ENCODE data around the gene CELA2A. TPM values are rescaled to one million over a fixed set of nuclear protein-coding genes. Genes with fewer than 3 reads are reported as not detected.

The CELA2A gene
- total and polyA plus RNA-seq, 11 donors = 0.76 to 1.0 (median 0.84) TPM; not detected in 6

DNA sequence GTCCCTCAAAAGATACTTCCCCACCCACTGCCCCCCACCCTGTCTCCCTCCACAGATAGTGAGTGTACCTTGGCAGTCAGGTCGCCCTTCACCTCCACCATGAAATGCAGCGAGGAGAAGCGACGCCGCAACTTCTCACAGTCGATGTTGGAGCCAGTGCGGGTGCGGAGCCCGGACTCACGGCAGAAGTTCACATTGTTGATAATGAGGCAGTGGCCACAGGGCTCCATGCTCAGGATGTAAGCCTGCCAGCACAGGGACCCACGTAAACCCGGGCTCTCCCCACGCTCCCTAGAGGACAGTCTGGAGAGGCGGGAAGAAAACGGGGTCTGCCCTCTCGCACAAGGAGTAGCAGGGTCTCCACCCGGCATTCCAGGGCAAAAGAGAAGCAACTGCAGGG is 50.3 kb downstream of the CELA2A start:
- H3K27me3 ChIP-seq = no peaks in the 10 kb centered on the region
- H3K36me3 ChIP-seq = peaks cover 0 to 46% (median 32%) of the 10 kb centered on the region in 9 donors
- no peaks in the 10 kb centered on the region for H3K9me3 ChIP-seq
- WGBS, 4 donors = 90 to 95% (median 92%) methylated on average over 7 to 17 of the region's 17 CpGs
- ATAC-seq (peak in 1 of 4 donors; percentile 7), DNase-seq (no peak)
- no peak for TF ChIP-seq POLR2A (IDR thresholded peaks at IDR 0.05)
- TF ChIP-seq CTCF (IDR thresholded peaks at IDR 0.05) = no peak
- H3K4me1 ChIP-seq = peaks cover 0 to 23% (median 5%) of the 10 kb centered on the region in 12 donors
- no peak overlapping the region for H3K4me3 ChIP-seq
- peak overlapping the region in 1 of 12 donors; percentile 43 for H3K27ac ChIP-seq
- intact Hi-C loops (cut with DNase I) = loop anchor here in 4 of 10 donors (10.0 kb wide), 1 partner anchor 182 kb away; no protein-coding TSS in a partner anchor

DNA sequence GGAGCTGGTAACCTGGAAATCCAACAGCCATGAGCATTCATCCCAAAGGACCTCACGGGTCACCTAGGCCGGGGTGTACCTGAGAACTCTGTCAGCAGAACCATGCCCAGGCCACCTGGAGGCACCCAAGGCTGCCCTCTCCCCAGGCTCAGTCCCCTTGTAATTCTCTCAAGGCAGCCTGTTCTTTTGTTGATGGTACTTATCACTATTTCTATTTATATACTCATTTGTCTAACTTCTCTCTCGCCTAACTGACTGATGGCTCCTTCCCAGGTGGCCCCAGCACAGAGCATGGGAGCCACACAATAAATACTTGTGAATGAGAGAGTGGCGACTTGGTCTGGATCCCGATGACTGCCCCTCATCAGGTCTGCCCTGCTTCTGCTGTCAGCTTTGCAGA is 50.7 kb downstream of the CELA2A start:
- H3K36me3 ChIP-seq = peaks cover 0 to 51% (median 37%) of the 10 kb centered on the region in 9 donors
- H3K27me3 ChIP-seq = no peaks in the 10 kb centered on the region
- 65 to 72% (median 68%) methylated on average over 4 to 5 of the region's 5 CpGs for WGBS, 4 donors
- ATAC-seq (peak; percentile 48 to 77 (median 74)), DNase-seq (no peak)
- no peaks in the 10 kb centered on the region for H3K9me3 ChIP-seq
- intact Hi-C loops (cut with DNase I) = loop anchor here in 4 of 10 donors (10.0 kb wide), 1 partner anchor 182 kb away; no protein-coding TSS in a partner anchor
- peaks cover 0 to 23% (median 5%) of the 10 kb centered on the region in 12 donors for H3K4me1 ChIP-seq
- peak overlapping the region in 2 of 12 donors; percentile 18 to 43 for H3K27ac ChIP-seq
- no peak for TF ChIP-seq CTCF (IDR thresholded peaks at IDR 0.05)
- TF ChIP-seq POLR2A (IDR thresholded peaks at IDR 0.05) = no peak
- H3K4me3 ChIP-seq = no peak overlapping the region

DNA sequence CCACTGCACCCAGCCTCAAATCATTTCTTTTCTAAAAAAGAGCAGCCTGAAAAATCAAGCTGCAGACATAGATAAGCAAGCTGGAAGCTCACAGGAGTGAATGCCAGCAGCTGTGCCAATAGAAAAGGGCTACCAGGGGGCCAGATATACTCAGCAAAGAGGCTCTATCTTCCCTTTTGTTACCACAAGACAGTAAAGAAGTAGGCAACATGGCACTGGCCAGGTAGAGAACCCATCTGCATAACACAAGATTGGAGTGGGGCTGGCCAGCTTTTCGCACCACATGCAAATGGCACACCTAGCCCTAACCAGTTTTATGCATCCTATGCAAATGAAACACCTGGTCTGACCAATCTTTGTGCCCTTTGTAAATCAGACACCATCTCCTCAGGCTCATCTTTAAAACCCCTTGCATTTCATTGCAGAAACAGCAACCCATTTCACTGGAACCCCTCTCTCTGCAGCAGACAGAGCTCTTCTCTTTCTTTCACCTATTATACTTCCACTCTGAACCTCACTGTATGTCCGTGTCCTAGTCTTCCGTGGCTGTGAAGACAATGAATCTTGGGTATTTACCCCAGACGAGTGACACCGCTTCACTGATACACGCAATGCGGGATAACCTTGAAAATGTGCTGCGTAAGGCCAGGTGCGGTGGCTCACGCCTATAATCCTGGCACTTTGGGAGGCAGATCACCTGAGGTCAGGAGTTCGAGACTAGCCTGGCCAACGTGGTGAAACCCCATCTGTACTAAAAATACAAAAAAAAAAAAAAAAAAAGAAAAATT is 52.4 kb downstream of the CELA2A start:
- DNase-seq (no peak), ATAC-seq (no peak)
- H3K27ac ChIP-seq = no peak overlapping the region
- WGBS, 4 donors = 90 to 92% (median 90%) methylated on average over 12 of the region's 12 CpGs
- intact Hi-C loops (cut with DNase I) = loop anchor here in 4 of 10 donors (10.0 kb wide), 1 partner anchor 184 kb away; no protein-coding TSS in a partner anchor
- no peaks in the 10 kb centered on the region for H3K27me3 ChIP-seq
- no peaks in the 10 kb centered on the region for H3K9me3 ChIP-seq
- TF ChIP-seq POLR2A (IDR thresholded peaks at IDR 0.05) = no peak
- TF ChIP-seq CTCF (IDR thresholded peaks at IDR 0.05) = no peak
- peaks cover 0 to 54% (median 31%) of the 10 kb centered on the region in 9 donors for H3K36me3 ChIP-seq
- H3K4me3 ChIP-seq = no peak overlapping the region
- peaks cover 0 to 23% (median 5%) of the 10 kb centered on the region in 12 donors for H3K4me1 ChIP-seq

- Histone ChIP-seq H3K4me3 (no peak overlapping the region), H3K27ac (no peak overlapping the region), H3K4me1 (peaks cover 0 to 23% (median 5%) of the 10 kb centered on the region in 12 donors), H3K36me3 (peaks cover 0 to 54% (median 26%) of the 10 kb centered on the region in 9 donors), H3K9me3 (no peaks in the 10 kb centered on the region), H3K27me3 (no peaks in the 10 kb centered on the region)
- DNase-seq = no peak
- TF ChIP-seq POLR2A (IDR thresholded peaks at IDR 0.05) (no peak), CTCF (IDR thresholded peaks at IDR 0.05) (no peak)
- no peak for ATAC-seq
- intact Hi-C loops (cut with DNase I) = loop anchor here in 4 of 10 donors (10.0 kb wide), 1 partner anchor 185 kb away; no protein-coding TSS in a partner anchor
- WGBS, 4 donors = 73 to 81% (median 78%) methylated on average over 7 of the region's 7 CpGs
Measured at GRCh38 chr1:15509586-15509985, 53.1 kb downstream of the CELA2A start.

Data from heart left ventricle (tissue), 16 donors.